Upper lobe of left lung (tissue), 4 donors: ENCODE data around the gene MAP3K13.

Experiments
- POLR2A ChIP-seq, 4 donors: fragments of 450-650 bp; IDR thresholded peaks; one replicate each; pipeline ENCODE4 v1.5.1; 2016 to 2017; ENCODE audit warnings: antibody characterized with exemption in 4 of 4, mild to moderate bottlenecking in 2 of 4
- POLR2AphosphoS5 ChIP-seq, 2 donors: sonication (generic); formaldehyde crosslinking; IDR thresholded peaks; one replicate each; pipeline ENCODE4 v1.5.1; 2017; ENCODE audit warnings: antibody characterized with exemption in 2 of 2
- TF ChIP-seq, protein P1 (sequence below), 6 experiments: fragments of 450-650 bp in 4 of 6; fragments of 200-600 bp in 2 of 6; sonication (generic) in 2 of 6; IDR thresholded peaks; one replicate each; pipeline ENCODE4 v1.5.1; 2016 to 2019; ENCODE audit warnings: antibody characterized with exemption in 6 of 6

DNA sequence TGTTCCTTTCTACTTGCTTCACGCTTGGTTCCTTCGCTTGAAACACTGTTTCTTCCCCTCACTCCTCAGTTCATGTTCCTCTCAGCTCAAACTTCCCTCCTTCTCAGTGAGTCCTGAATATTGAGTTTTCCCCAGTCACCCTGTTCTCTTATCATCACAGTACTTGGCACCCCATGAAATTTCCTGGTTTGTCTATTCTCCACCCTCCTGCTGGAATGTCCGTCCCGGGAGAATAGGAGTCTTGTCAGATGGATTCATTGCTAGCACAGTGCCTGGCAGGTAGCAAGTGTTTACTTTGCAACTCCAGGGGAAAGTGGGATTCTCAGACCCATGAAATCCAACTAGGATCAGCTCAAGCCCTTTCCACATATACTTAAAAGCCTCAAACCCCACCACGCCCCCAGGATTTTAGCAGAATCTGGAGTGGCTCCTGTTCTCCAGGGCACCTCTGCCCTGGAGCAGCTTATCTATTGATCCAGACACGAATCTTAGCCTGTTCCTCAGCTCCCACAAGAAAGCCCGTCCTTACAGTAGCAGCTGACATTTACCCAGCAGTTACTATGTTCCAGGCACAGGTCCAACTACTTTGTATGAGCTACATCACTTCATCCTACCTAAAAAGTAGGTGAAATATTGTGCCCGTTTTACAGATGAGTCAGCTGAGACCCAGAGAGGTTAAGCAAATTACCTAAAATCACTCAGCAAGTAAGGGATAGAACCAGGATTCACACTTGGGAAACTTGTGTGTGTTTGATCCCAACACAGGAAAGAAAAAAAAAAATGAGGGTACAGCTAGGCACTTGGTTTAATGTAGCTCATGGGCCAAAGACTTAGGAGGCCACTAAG lies 36.8 kb upstream of the MAP3K13 start:
- TF ChIP-seq, protein P1, sequence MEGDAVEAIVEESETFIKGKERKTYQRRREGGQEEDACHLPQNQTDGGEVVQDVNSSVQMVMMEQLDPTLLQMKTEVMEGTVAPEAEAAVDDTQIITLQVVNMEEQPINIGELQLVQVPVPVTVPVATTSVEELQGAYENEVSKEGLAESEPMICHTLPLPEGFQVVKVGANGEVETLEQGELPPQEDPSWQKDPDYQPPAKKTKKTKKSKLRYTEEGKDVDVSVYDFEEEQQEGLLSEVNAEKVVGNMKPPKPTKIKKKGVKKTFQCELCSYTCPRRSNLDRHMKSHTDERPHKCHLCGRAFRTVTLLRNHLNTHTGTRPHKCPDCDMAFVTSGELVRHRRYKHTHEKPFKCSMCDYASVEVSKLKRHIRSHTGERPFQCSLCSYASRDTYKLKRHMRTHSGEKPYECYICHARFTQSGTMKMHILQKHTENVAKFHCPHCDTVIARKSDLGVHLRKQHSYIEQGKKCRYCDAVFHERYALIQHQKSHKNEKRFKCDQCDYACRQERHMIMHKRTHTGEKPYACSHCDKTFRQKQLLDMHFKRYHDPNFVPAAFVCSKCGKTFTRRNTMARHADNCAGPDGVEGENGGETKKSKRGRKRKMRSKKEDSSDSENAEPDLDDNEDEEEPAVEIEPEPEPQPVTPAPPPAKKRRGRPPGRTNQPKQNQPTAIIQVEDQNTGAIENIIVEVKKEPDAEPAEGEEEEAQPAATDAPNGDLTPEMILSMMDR (IDR thresholded peaks at IDR 0.05): no peak
- no peak for TF ChIP-seq POLR2A (IDR thresholded peaks at IDR 0.05)
- TF ChIP-seq POLR2AphosphoS5 (IDR thresholded peaks at IDR 0.05): no peak
